Stimulated activated naive CD8-positive, alpha-beta T cell treated with anti-CD3 and anti-CD28 coated beads, Interleukin-15, Interleukin-2, amounts not matched to agents 100 U/mL and 50 U/mL, for 24 hours (primary cell): ENCODE data around the gene SKIC8.

Experiments used
- ATAC-seq: fragments of 150-1000 bp; cut with Tn5 transposase; one replicate; pipeline ENCODE4 v1.10.0; 2021
- DNase-seq: peaks from one replicate; pipeline ENCODE4 v3.0.0; 2021

SKIC8 gene

GRCh38 chr15:78299101-78299930, at the start of gene SKIC8:
Gene SKIC8, minus strand, starts transcription at chr15:78299609. Its CDS starts 3,923 bp downstream, at chr15:78295686.
- DNase-seq: peak; percentile 94
- peak; percentile 98 for ATAC-seq

DNA sequence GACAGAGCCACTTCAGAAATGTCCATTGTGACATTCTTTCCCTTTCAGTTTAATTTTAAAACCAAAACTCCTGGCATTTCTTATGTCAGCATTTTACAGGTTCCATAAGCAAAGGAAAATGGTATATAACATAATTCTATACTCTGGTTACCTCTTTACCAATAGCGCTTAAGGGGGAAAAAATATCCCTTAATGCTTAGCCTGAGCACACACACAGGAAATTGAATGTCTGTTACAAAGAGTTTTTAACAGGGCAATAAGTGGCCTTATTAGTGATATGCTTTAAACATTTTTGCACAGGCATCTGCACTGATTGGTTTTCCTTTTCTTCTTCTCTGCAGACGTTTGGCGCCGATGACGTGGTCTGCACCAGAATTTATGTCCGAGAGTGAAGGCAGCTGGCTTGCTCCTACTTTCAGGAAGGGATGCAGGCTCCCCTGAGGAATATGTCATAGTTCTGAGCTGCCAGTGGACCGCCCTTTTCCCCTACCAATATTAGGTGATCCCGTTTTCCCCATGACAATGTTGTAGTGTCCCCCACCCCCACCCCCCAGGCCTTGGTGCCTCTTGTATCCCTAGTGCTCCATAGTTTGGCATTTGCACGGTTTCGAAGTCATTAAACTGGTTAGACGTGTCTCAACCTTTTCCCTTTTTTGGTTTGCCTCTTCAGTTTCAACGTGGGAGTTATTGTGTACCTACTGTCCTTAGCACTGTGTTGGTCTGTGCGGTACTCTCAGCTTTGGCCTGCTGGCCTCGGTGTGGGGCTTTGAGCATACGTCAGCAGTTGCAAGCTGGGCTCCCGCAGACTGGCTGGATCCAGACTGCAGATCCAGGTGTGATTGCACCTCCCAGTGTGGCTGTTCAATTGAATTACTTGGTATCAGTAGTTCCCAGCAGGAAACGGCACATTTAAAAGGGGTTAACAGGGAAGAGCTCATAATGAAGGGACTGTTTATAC, 48.5 kb upstream of the SKIC8 start:
- no peak for ATAC-seq
- DNase-seq: no peak

- no peak for DNase-seq
- ATAC-seq: no peak
Observed at GRCh38 chr15:78345396-78346125, 46.2 kb upstream of the SKIC8 start.

- no peak for DNase-seq
- no peak for ATAC-seq
Observed at GRCh38 chr15:78343276-78344060, 44.1 kb upstream of the SKIC8 start.

DNA sequence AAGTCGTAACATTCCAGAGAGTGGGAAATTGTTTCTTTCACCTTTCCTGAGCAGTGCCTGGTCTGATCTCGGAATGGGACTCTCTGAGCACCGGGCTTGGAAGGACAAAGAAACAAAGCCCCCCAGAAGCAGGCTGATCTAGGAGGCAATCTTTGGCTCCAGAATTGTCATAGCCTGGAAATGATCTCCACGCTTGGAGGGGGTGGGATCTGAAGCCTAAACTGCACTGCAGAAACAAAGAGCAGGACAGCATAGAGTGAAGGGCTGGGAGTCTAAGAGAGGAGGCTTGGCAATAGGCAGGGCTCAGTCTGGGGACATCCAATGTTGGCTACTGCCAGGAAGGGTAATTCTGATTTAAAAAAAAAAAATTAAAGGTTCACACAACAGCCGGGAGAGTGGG, 42.6 kb upstream of the SKIC8 start:
- DNase-seq: no peak
- ATAC-seq: no peak

- ATAC-seq (no peak), DNase-seq (no peak)
Observed at GRCh38 chr15:78341057-78341987, 41.9 kb upstream of the SKIC8 start.

DNA sequence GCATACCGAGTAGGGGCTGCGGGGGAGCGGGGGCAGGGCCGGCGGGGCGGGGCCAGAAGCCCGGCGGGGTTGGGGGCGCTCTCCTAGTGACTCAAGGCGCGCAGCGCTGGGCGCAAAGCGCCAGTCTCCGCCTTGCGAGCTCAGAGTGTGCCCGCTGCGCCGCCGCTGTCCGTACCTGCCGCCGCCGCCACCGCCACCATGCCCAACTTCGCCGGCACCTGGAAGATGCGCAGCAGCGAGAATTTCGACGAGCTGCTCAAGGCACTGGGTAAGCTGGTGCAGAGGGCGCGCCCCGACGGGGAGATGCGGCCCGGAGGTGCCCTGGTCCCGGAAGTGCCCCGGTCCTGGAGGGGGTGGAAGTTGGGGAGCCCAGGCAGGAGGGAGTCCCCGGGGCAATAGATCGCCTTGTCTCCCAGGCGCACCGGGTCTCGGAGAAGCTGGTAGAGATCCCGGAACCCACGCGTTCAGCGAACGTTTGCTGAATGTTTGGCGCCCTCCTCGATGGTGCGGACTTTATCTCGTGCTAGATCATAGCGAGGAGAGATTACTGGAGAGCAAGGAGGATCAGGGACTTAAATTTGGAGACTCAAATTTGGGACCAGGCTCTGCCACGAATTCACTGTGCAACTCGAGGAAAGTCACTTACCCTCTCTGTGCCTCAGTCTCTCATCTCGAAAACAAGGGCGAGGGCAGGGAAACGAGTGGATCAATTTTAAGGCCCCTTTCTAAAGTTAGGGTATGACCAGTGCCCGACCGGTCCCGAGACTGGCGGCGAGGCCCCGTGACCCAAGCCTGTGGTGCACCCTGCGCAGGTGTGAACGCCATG, 41.0 kb upstream of the SKIC8 start, which contains the start of gene CRABP1:
Gene CRABP1, plus strand, starts transcription at position 123 of the 826 bp plus-strand sequence. Its CDS starts 76 bp downstream, at position 199.
- peak; percentile 6 for DNase-seq
- no peak for ATAC-seq

- ATAC-seq (no peak), DNase-seq (no peak)
Observed at GRCh38 chr15:78339559-78339958, 40.1 kb upstream of the SKIC8 start.

GRCh38 chr15:78338781-78339180, 39.4 kb upstream of the SKIC8 start:
- ATAC-seq: no peak
- DNase-seq: no peak

GRCh38 chr15:78335985-78336384, 36.6 kb upstream of the SKIC8 start:
- ATAC-seq (no peak), DNase-seq (no peak)

DNA sequence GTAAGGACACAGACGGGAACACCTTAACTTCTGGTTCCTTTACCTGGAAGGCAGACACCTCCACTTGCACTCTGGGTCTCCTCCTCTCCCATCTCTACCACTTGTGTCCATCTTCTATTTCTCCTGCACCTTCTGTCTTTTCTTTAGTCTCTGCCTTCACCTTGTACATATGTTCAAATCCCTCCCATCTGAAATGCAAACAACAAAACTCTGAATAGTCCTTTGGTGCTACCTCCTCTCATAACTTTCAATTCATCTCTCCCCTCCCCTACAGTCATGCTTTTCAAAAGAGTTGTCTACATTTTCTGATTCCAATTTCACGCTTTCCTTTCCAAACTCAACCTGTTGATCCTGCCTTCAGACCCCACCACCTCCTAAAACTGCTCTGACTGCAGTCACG, 35.4 kb upstream of the SKIC8 start:
- no peak for ATAC-seq

DNA sequence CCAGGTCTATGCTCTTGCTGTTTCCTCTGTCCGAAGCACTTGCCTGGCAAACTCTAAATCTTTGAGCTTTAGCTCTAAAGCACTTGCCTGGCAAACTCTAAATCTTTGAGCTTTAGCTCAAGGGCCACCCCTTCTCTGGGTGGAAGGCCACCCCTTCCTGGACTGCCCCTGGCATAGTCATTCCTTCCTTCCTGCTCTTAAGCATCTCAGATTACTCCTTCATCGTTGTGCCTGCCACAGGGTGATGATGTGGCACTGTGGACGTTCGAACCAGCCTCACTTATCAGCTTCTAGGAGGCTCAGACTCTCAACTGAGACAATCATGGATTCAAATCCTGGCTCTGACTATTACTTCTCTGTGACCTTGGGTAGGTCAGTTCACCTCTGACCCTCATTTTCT, 30.2 kb upstream of the SKIC8 start:
- no peak for ATAC-seq
- no peak for DNase-seq

More for the DNA sequence above, 35.4 kb upstream of the SKIC8 start:
- no peak for DNase-seq

- DNase-seq: no peak
Observed at GRCh38 chr15:78327466-78327865, 28.1 kb upstream of the SKIC8 start.

GRCh38 chr15:78325092-78325843, 25.9 kb upstream of the SKIC8 start:
- no peak for DNase-seq
- ATAC-seq: no peak

More at GRCh38 chr15:78327466-78327865, 28.1 kb upstream of the SKIC8 start:
- no peak for ATAC-seq

GRCh38 chr15:78324144-78324543, 24.7 kb upstream of the SKIC8 start:
- ATAC-seq: no peak

GRCh38 chr15:78323693-78324092, 24.3 kb upstream of the SKIC8 start:
- no peak for ATAC-seq
- no peak for DNase-seq

More at GRCh38 chr15:78324144-78324543, 24.7 kb upstream of the SKIC8 start:
- DNase-seq: no peak

DNA sequence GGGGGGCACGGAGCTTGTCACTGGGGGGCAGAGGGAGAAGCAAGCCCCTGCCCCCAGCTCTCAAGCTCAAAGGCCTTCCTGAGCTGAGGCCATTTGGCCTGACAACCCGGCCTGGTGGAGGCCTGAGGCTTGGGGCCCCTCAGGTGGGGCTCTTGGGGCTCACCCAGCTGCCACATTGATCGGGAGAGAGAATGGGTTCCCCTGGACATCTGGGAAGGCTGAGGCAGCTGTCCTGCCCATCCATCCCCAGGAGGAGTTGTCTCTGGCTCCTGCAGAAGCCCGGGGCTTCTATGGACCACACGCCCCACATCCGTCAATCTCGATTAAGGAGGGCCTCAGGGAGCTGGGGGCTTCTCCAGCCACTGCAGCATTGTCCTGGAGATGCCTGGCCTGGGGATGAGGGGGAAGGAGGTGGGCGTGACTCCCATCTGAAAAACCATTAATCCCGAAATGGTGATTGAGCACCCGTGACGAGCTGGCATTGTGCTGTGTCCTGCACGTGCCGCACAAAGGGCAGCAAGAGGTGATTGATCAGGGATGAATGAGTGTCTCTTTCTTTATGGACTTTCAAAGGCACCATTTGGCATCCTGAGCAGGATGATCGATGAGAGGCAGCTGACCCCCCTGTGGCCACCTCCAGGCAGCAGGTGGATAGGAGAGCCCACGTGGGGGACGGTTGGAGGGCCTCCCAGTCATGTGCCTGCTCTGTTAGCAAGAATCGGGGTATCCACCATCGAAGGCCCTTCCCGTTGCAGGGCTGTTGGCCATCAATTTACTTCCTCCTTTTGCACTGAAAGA, 23.5 kb upstream of the SKIC8 start:
- no peak for DNase-seq
- ATAC-seq: no peak

DNA sequence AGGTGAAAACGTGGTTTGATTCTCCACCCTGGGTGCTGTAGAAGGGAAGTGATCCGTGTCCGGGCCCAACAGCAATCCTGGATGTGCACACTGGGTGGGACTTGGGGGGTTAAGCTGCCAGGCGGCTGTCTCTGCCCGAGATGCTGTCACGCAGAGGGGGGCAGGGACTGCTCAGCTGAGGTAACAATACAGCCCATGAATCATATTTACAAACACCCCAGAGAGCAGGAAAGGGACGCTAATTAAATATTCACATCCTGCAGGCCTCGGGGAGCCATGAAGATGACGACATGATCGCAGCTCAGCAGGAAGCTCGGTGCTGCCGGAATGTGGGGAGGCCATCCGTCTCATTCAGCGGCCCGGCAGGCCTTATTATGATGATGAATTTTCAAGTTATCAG, 22.8 kb upstream of the SKIC8 start:
- ATAC-seq (no peak), DNase-seq (no peak)
